Stimulated activated CD8-positive, alpha-beta memory T cell treated with anti-CD3 and anti-CD28 coated beads, Interleukin-7, amount 100 ng/mL, for 1 hour (primary cell): ENCODE measurements around the gene AP4M1.
"Not testable (repeated sequence)": the region's sequence is repeated elsewhere in the genome, so short reads cannot be mapped to it uniquely, and the experiment has no call there.

ENCODE experiments used
- DNase-seq, 2 donors: peaks; one replicate each; pipeline ENCODE4 v3.0.0-alpha.2; 2020; ENCODE audit warnings: low read depth in 2 of 2

AP4M1 gene

GRCh38 chr7:100107890-100108289 lies 6.4 kb downstream of the AP4M1 start:
- DNase-seq, result no peak

GRCh38 chr7:100109521-100110163 lies 8.2 kb downstream of the AP4M1 start:
- no peak for DNase-seq

- no peak for DNase-seq
Observed at GRCh38 chr7:100111156-100111555, 9.7 kb downstream of the AP4M1 start.

GRCh38 chr7:100111914-100112313 lies 10.5 kb downstream of the AP4M1 start:
- no peak for DNase-seq

GRCh38 chr7:100115026-100115425 lies 13.6 kb downstream of the AP4M1 start:
- DNase-seq, result no peak

- DNase-seq, result no peak
Observed at GRCh38 chr7:100118388-100119071, 17.1 kb downstream of the AP4M1 start.

GRCh38 chr7:100119072-100119969 lies 17.9 kb downstream of the AP4M1 start, which contains the start of the genes CNPY4 and TAF6:
TSS of gene CNPY4 (plus strand) at chr7:100119634. CDS start at chr7:100119745, 111 bp downstream.
TSS of gene TAF6 (minus strand) at chr7:100119358. CDS start at chr7:100114209, 5,149 bp downstream.
- peak; percentile 91 to 92 for DNase-seq

- DNase-seq, result peak; percentile 43 to 47
Observed at GRCh38 chr7:100119970-100120732, 18.7 kb downstream of the AP4M1 start.

- DNase-seq, result no peak
Observed at GRCh38 chr7:100120733-100121036, 19.2 kb downstream of the AP4M1 start.

- DNase-seq, result no peak
Observed at GRCh38 chr7:100122067-100122466, 20.6 kb downstream of the AP4M1 start.

- DNase-seq, result no peak
Observed at GRCh38 chr7:100122568-100122967, 21.1 kb downstream of the AP4M1 start.

- no peak for DNase-seq
Observed at GRCh38 chr7:100124301-100125230, 23.1 kb downstream of the AP4M1 start.

- no peak for DNase-seq
Observed at GRCh38 chr7:100126239-100126930, 24.9 kb downstream of the AP4M1 start.

- peak; percentile 70 to 83 for DNase-seq
Observed at GRCh38 chr7:100126931-100127865, 25.8 kb downstream of the AP4M1 start, which contains the start of gene MBLAC1. TSS of gene MBLAC1 (plus strand) at chr7:100126967. CDS start at chr7:100127396, 429 bp downstream.

GRCh38 chr7:100127866-100128636 lies 26.6 kb downstream of the AP4M1 start:
- DNase-seq, result no peak

- DNase-seq, result no peak
Observed at GRCh38 chr7:100128637-100128963, 27.2 kb downstream of the AP4M1 start.

- not testable (repeated sequence) for DNase-seq
Observed at GRCh38 chr7:100130220-100130607, 28.8 kb downstream of the AP4M1 start.
